ENCODE results near the gene NHLH1.

DNA sequence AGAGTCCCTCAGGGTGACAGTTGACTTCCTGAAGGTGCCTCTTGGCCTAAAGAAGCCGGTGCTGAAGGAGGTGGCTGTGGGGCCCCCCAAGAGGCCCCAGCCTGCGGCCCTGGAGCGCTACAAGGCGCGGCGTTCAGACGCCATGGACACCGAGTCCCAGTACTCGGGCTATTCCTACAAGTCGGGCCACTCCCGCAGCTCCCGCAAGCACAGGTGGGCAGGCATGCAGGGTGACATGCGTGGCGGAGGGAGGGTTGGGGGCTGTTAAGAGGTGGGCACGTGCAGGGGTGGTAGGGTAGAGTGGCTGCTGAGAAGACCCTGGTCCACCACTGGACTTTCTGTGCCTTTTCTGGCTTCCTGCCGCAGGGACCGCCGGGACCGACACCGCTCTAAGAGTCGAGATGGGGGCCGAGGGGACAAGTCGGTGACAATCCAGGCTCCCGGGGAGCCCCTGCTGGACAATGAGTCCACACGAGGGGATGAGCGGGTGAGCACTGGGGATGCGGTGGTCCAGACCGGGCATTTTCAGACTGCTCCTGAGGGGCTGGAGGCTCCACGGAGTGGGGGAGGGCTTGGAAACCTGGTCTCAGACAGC is 48.9 kb downstream of the NHLH1 start:
- TF ChIP-seq EZH2 (IDR thresholded peaks at IDR 0.05; ENCODE audit: borderline replicate concordance, insufficient read depth, low read depth, low read length, poor library complexity, severe bottlenecking): no peak
- TF ChIP-seq CTCF (IDR thresholded peaks at IDR 0.05): no peak

All from B cell (primary cell).